GM12878 (cell line): Measurements from ENCODE around the gene SORL1. TPM values are rescaled to one million over a fixed set of nuclear protein-coding genes. Genes with fewer than 3 reads are reported as not detected.
A peak's percentile ranks its signal among the peaks of the same experiment; 100 is the strongest.

Experiments
- ATF7 ChIP-seq: fragments of 450-650 bp; IDR thresholded peaks from 2 replicates; pipeline ENCODE4 v1.6.1; 2016; ENCODE audit warnings: low read depth, mild to moderate bottlenecking
- BACH1 ChIP-seq: fragments of 450-650 bp; IDR thresholded peaks from 2 replicates; pipeline ENCODE4 v1.6.1; 2017; ENCODE audit warnings: mild to moderate bottlenecking, borderline replicate concordance
- BCL11A ChIP-seq: IDR thresholded peaks from 2 replicates; pipeline ENCODE4 v1.6.1; 2011; ENCODE audit warnings: low read depth, low read length
- BMI1 ChIP-seq: fragments of 450-650 bp; IDR thresholded peaks from 2 replicates; pipeline ENCODE4 v1.6.1; 2016; ENCODE audit warnings: mild to moderate bottlenecking, moderate library complexity, borderline replicate concordance
- BRCA1 ChIP-seq: IDR thresholded peaks from 2 replicates; pipeline ENCODE4 v1.6.1; 2011; ENCODE audit warnings: low read depth, low read length, improper control_type of control experiment
- CHD1 ChIP-seq: IDR thresholded peaks from 2 replicates; pipeline ENCODE4 v1.6.1; 2012; ENCODE audit warnings: low read depth, low read length, improper control_type of control experiment
- CHD2 ChIP-seq: IDR thresholded peaks from 2 replicates; pipeline ENCODE4 v1.6.1; 2011; ENCODE audit warnings: low read depth, low read length, improper control_type of control experiment, borderline replicate concordance
- DPF2 ChIP-seq: fragments of 450-650 bp; IDR thresholded peaks from 2 replicates; pipeline ENCODE4 v1.6.1; 2017; ENCODE audit warnings: mild to moderate bottlenecking
- EGR1 ChIP-seq, 2 experiments: IDR thresholded peaks; 1 replicate in 1 of 2; 2 replicates in 1 of 2; pipeline ENCODE4 v1.6.1; 2011 to 2012; ENCODE audit warnings: low read depth in 2 of 2, low read length in 2 of 2, borderline replicate concordance in 1 of 2, mild to moderate bottlenecking in 1 of 2, moderate library complexity in 1 of 2
- ETV6 ChIP-seq, 2 experiments: fragments of 450-650 bp in 1 of 2; IDR thresholded peaks in 1 of 2; conservative IDR thresholded peaks in 1 of 2; 2 replicates each; pipeline ENCODE4 v1.6.1; 2014; ENCODE audit warnings: antibody characterized with exemption in 1 of 2, borderline replicate concordance in 1 of 2, low read depth in 1 of 2, mild to moderate bottlenecking in 1 of 2, moderate library complexity in 1 of 2
- HCFC1 ChIP-seq: fragments of 150-350 bp; IDR thresholded peaks from 2 replicates; pipeline ENCODE4 v1.6.1; 2014; ENCODE audit warnings: low read length
- IKZF1 ChIP-seq: fragments of 450-650 bp; conservative IDR thresholded peaks from 2 replicates; pipeline ENCODE4 v1.6.1; 2017; ENCODE audit warnings: antibody characterized with exemption, mild to moderate bottlenecking
- LARP7 ChIP-seq: fragments of 450-650 bp; IDR thresholded peaks from 2 replicates; pipeline ENCODE4 v1.6.1; 2017; ENCODE audit warnings: mild to moderate bottlenecking
- MYC ChIP-seq: IDR thresholded peaks from 2 replicates; pipeline ENCODE4 v1.6.1; 2011; ENCODE audit warnings: mild to moderate bottlenecking, low read length, moderate library complexity, inconsistent platforms; ENCODE audit not compliant: insufficient read depth, insufficient replicate concordance, insufficient read length, severe bottlenecking
- NBN ChIP-seq: fragments of 450-650 bp; IDR thresholded peaks from 2 replicates; pipeline ENCODE4 v1.6.1; 2016
- NR2F1 ChIP-seq: fragments of 450-650 bp; conservative IDR thresholded peaks from 2 replicates; pipeline ENCODE4 v1.6.1; 2017; ENCODE audit warnings: mild to moderate bottlenecking
- POLR2A ChIP-seq: IDR thresholded peaks from 2 replicates; pipeline ENCODE4 v1.6.1; 2011; ENCODE audit warnings: low read depth, mild to moderate bottlenecking, low read length
- POLR2AphosphoS5 ChIP-seq: IDR thresholded peaks from 2 replicates; pipeline ENCODE4 v1.6.1; 2011; ENCODE audit warnings: mild to moderate bottlenecking, low read length, inconsistent platforms
- POU2F2 ChIP-seq: IDR thresholded peaks from 3 replicates; pipeline ENCODE4 v1.6.1; 2011; ENCODE audit warnings: low read depth, mild to moderate bottlenecking, low read length, borderline replicate concordance
- RUNX3 ChIP-seq: IDR thresholded peaks from 2 replicates; pipeline ENCODE4 v1.6.1; 2012; ENCODE audit warnings: low read length, inconsistent platforms
- SMAD5 ChIP-seq: IDR thresholded peaks from 2 replicates; pipeline ENCODE4 v1.6.1; 2016; ENCODE audit warnings: antibody characterized with exemption, low read depth
- SPI1 ChIP-seq: IDR thresholded peaks from 2 replicates; pipeline ENCODE4 v1.6.1; 2011; ENCODE audit warnings: low read depth, mild to moderate bottlenecking, low read length, moderate library complexity, borderline replicate concordance; ENCODE audit not compliant: insufficient read depth
- SREBF2 ChIP-seq: IDR thresholded peaks from 2 replicates; pipeline ENCODE4 v1.6.1; 2012; ENCODE audit warnings: mild to moderate bottlenecking, low read length
- STAT1 ChIP-seq: fragments of 450-650 bp; conservative IDR thresholded peaks from 2 replicates; pipeline ENCODE4 v1.6.1; 2014; ENCODE audit warnings: antibody characterized with exemption, mild to moderate bottlenecking
- ZNF207 ChIP-seq: fragments of 450-650 bp; IDR thresholded peaks from 2 replicates; pipeline ENCODE4 v1.6.1; 2014; ENCODE audit warnings: antibody characterized with exemption, mild to moderate bottlenecking, borderline replicate concordance
- ZNF217 ChIP-seq: fragments of 450-650 bp; IDR thresholded peaks from 2 replicates; pipeline ENCODE4 v1.6.1; 2017; ENCODE audit warnings: antibody characterized with exemption, mild to moderate bottlenecking
- ZNF274 ChIP-seq: IDR thresholded peaks from one replicate; pipeline ENCODE4 v1.8.0; 2011; ENCODE audit not compliant: insufficient read length, insufficient read depth
- polyA plus RNA-seq, 11 experiments: library from polyadenylated mRNA; depleted of rRNA in 4 of 11; unstranded in 6 of 11; stranded (reverse) in 5 of 11; fragments of >200 nt; fragmentation: Nextera tagmentation in 4 of 11; fragmentation: Illumina TruSeq in 1 of 11; extraction: Ambion mirVana in 4 of 11; extraction: Trizol in 1 of 11; gene quantifications; 1 replicate in 1 of 11; 2 replicates in 10 of 11; pipeline versions ENCODE4 v1.2.1 to v1.2.3, GENCODE V29; 2011 to 2016; ENCODE audit warnings: inconsistent platforms in 2 of 11, missing spikeins in 2 of 11, low read depth in 1 of 11
- total RNA-seq, 4 experiments: library from RNA; depleted of rRNA in 3 of 4; stranded (reverse); fragments of >200 nt in 3 of 4; fragmentation: Illumina TruSeq in 1 of 4; extraction: Trizol in 1 of 4; gene quantifications; 2 replicates each; pipeline versions ENCODE4 v1.2.1 to v1.2.3, GENCODE V29; 2013 to 2021
- TF ChIP-seq, protein P1 (sequence below): fragments of 450-650 bp; IDR thresholded peaks from 2 replicates; pipeline ENCODE4 v1.6.1; 2017; ENCODE audit warnings: low read depth, mild to moderate bottlenecking, moderate library complexity
- TF ChIP-seq, protein P2 (sequence below): fragments of 150-350 bp; IDR thresholded peaks from 2 replicates; pipeline ENCODE4 v1.6.1; 2014; ENCODE audit warnings: mild to moderate bottlenecking, low read depth, low read length

SORL1 gene
- total and polyA plus RNA-seq, 10 of the 15 experiments (the other 5 are each of a cell fraction or from before 2014, with no cell fraction given), result 20.2 to 107 (median 59.9) TPM

GRCh38 chr11:121452609-121453150 is 566 bp downstream of the SORL1 start, which contains the start of gene SORL1-AS1 (continued):
- TF ChIP-seq, protein P1, sequence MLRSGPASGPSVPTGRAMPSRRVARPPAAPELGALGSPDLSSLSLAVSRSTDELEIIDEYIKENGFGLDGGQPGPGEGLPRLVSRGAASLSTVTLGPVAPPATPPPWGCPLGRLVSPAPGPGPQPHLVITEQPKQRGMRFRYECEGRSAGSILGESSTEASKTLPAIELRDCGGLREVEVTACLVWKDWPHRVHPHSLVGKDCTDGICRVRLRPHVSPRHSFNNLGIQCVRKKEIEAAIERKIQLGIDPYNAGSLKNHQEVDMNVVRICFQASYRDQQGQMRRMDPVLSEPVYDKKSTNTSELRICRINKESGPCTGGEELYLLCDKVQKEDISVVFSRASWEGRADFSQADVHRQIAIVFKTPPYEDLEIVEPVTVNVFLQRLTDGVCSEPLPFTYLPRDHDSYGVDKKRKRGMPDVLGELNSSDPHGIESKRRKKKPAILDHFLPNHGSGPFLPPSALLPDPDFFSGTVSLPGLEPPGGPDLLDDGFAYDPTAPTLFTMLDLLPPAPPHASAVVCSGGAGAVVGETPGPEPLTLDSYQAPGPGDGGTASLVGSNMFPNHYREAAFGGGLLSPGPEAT, result peak; percentile 96
- TF ChIP-seq RUNX3, result no peak
- peak; percentile 30 for TF ChIP-seq SMAD5
- TF ChIP-seq CHD1, result peak; percentile 57; the same call in 1 of the 2 replicates
- TF ChIP-seq ETV6 (conservative IDR thresholded peaks at IDR 0.05 in 1 of 2, IDR thresholded peaks at IDR 0.05 in 1 of 2; ENCODE audit: borderline replicate concordance in 1 of 2, low read depth in 1 of 2), result 0 out of 4 replicates have a peak, but pooled peaks of 1 of the 2 experiments have one; percentile 15
- no peak for TF ChIP-seq BMI1
- TF ChIP-seq NR2F1, result no peak
- TF ChIP-seq NBN, result no peak; the same call in none of the 2 replicates
- TF ChIP-seq POLR2AphosphoS5, result peak; percentile 77
- no peak for TF ChIP-seq HCFC1
- TF ChIP-seq LARP7, result no peak; the same call in 1 of the 2 replicates
- no peak for TF ChIP-seq ZNF207
- peak; percentile 18 to 60; a peak in 2 of 3 replicates for TF ChIP-seq EGR1 (IDR thresholded peaks at IDR 0.05; ENCODE audit: borderline replicate concordance in 1 of 2, low read depth in 2 of 2, low read length in 2 of 2)
- TF ChIP-seq IKZF1, result 0 out of 2 replicates have a peak, but pooled peaks have one; percentile 30
- no peak for TF ChIP-seq ZNF274
- TF ChIP-seq BACH1, result no peak
- TF ChIP-seq ATF7, result 0 out of 2 replicates have a peak, but pooled peaks have one; percentile 30
- 0 out of 2 replicates have a peak, but pooled peaks have one; percentile 29 for TF ChIP-seq DPF2
- no peak for TF ChIP-seq BRCA1
- TF ChIP-seq MYC, result no peak
- TF ChIP-seq, protein P2, sequence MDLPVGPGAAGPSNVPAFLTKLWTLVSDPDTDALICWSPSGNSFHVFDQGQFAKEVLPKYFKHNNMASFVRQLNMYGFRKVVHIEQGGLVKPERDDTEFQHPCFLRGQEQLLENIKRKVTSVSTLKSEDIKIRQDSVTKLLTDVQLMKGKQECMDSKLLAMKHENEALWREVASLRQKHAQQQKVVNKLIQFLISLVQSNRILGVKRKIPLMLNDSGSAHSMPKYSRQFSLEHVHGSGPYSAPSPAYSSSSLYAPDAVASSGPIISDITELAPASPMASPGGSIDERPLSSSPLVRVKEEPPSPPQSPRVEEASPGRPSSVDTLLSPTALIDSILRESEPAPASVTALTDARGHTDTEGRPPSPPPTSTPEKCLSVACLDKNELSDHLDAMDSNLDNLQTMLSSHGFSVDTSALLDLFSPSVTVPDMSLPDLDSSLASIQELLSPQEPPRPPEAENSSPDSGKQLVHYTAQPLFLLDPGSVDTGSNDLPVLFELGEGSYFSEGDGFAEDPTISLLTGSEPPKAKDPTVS, result no peak
- TF ChIP-seq BCL11A, result no peak
- TF ChIP-seq CHD2, result no peak
- peak; percentile 57; the same call in 2 of the 3 replicates for TF ChIP-seq POU2F2
- no peak; the same call in 1 of the 2 replicates for TF ChIP-seq SPI1
- TF ChIP-seq SREBF2, result no peak
- TF ChIP-seq ZNF217, result no peak
- no peak for TF ChIP-seq POLR2A
- no peak for TF ChIP-seq STAT1
